ENCODE data around the gene DNAJC7.
A peak's percentile ranks its signal among the peaks of the same experiment; 100 is the strongest.

Gene DNAJC7

GRCh38 chr17:42016941-42017865 lies at the start of gene DNAJC7:
TSS of gene DNAJC7 (minus strand) at chr17:42017439. CDS start at chr17:42017416, 23 bp downstream.
- peak; percentile 79 for DNase-seq (ENCODE audit: low read depth)

GRCh38 chr17:42065201-42065600 lies 48.0 kb upstream of the DNAJC7 start:
- DNase-seq (ENCODE audit: low read depth), result no peak

- DNase-seq (ENCODE audit: low read depth), result no peak
These were observed 45.4 kb upstream of the DNAJC7 start for GRCh38 chr17:42062681-42063080.

- DNase-seq (ENCODE audit: low read depth), result no peak
These were observed 44.6 kb upstream of the DNAJC7 start for GRCh38 chr17:42061646-42062487.

- no peak for DNase-seq (ENCODE audit: low read depth)
These were observed 43.0 kb upstream of the DNAJC7 start for GRCh38 chr17:42060231-42060630.

- DNase-seq (ENCODE audit: low read depth), result no peak
These were observed 42.6 kb upstream of the DNAJC7 start for GRCh38 chr17:42059815-42060214.

- no peak for DNase-seq (ENCODE audit: low read depth)
These were observed 40.8 kb upstream of the DNAJC7 start for GRCh38 chr17:42058063-42058462.

GRCh38 chr17:42056635-42057034 lies 39.4 kb upstream of the DNAJC7 start:
- no peak for DNase-seq (ENCODE audit: low read depth)

GRCh38 chr17:42055496-42055895 lies 38.3 kb upstream of the DNAJC7 start:
- DNase-seq (ENCODE audit: low read depth), result no peak

GRCh38 chr17:42055027-42055426 lies 37.8 kb upstream of the DNAJC7 start:
- DNase-seq (ENCODE audit: low read depth), result no peak

GRCh38 chr17:42053731-42054500 lies 36.7 kb upstream of the DNAJC7 start:
- DNase-seq (ENCODE audit: low read depth), result no peak

- no peak for DNase-seq (ENCODE audit: low read depth)
These were observed 35.2 kb upstream of the DNAJC7 start for GRCh38 chr17:42052346-42052877.

- no peak for DNase-seq (ENCODE audit: low read depth)
These were observed 34.4 kb upstream of the DNAJC7 start for GRCh38 chr17:42051645-42052044.

- no peak for DNase-seq (ENCODE audit: low read depth)
These were observed 33.8 kb upstream of the DNAJC7 start for GRCh38 chr17:42051013-42051400.

GRCh38 chr17:42050393-42051012 lies 33.3 kb upstream of the DNAJC7 start, which contains the start of gene C17orf113:
TSS of gene C17orf113 (minus strand) at chr17:42050601. CDS start at chr17:42043376, 7,225 bp downstream.
- no peak for DNase-seq (ENCODE audit: low read depth)

GRCh38 chr17:42049834-42050392 lies 32.7 kb upstream of the DNAJC7 start:
- DNase-seq (ENCODE audit: low read depth), result no peak

GRCh38 chr17:42047343-42047742 lies 30.1 kb upstream of the DNAJC7 start:
- no peak for DNase-seq (ENCODE audit: low read depth)

- DNase-seq (ENCODE audit: low read depth), result no peak
These were observed 28.5 kb upstream of the DNAJC7 start for GRCh38 chr17:42045719-42046118.

- DNase-seq (ENCODE audit: low read depth), result no peak
These were observed 25.5 kb upstream of the DNAJC7 start for GRCh38 chr17:42042598-42043319.

GRCh38 chr17:42041619-42042018 lies 24.4 kb upstream of the DNAJC7 start:
- no peak for DNase-seq (ENCODE audit: low read depth)
